ENCODE results near the gene NACAD. TPM values are rescaled to one million over a fixed set of nuclear protein-coding genes. Genes with fewer than 3 reads are reported as not detected.

NACAD gene
- polyA plus RNA-seq, 2 of the 4 experiments (the other 2 are of a cell fraction) = 0.03 to 0.43 TPM

DNA sequence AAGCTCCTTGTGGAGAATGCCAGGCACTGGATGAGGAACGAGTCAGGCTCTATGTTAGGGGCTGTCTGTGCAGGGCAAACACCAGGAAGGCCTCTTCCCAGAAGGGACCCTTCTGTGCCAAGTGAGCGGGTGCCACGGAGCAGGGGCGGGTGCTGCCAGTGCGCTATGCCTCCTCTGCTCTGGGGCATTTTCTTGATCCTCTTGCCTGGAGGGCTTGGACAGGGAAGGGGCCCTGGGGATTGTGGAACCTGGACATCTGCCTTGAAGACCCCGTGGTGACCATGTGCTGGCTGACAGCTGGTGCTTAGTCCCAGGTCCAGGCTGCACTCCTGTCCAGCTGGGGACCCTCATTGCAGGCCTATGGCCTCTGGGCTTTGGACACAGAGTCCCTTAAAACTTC lies 38.2 kb upstream of the NACAD start (continued):
- TF ChIP-seq CBX2 (IDR thresholded peaks at IDR 0.05; ENCODE audit: borderline replicate concordance, low read depth) = no peak

- no peak for FAIRE-seq
- H3K4me1 ChIP-seq = no peaks in the 10 kb centered on the region
- no peak for DNase-seq (ENCODE audit: low read depth in 1 of 2, low spot score in 1 of 2)
- no peak overlapping the region for H3K27ac ChIP-seq
- TF ChIP-seq EP300 (IDR thresholded peaks at IDR 0.05) (no peak), EHMT2 (IDR thresholded peaks at IDR 0.05; ENCODE audit: low read depth) (no peak), CEBPB (IDR thresholded peaks at IDR 0.05) (no peak), MYC (IDR thresholded peaks at IDR 0.05; ENCODE audit: borderline replicate concordance, low read length) (no peak), HMGXB4 (CRISPR knock-in tag; IDR thresholded peaks at IDR 0.05; ENCODE audit: borderline replicate concordance) (no peak), BHLHE40 (IDR thresholded peaks at IDR 0.05; ENCODE audit: low read depth, low read length) (no peak), HDAC2 (IDR thresholded peaks at IDR 0.05) (no peak), TFCP2L1 (CRISPR knock-in tag; IDR thresholded peaks at IDR 0.05) (no peak), SREBF2 (IDR thresholded peaks at IDR 0.05) (no peak)
- POLR2A ChIA-PET = interaction anchor here (2.1 kb wide), 1 partner anchor 14 kb away, joined by 7 read pairs; the partner anchor contains the start of gene TBRG4
- H3K4me3 ChIP-seq = no peak overlapping the region
- H3K4me2 ChIP-seq = no peak overlapping the region
- CTCF ChIA-PET = interaction anchor here (0.8 to 4.8 kb wide), 5 partner anchors 9 to 537 kb away, joined by 3 to 40 read pairs (median 3); no protein-coding TSS in a partner anchor
- no peak for ATAC-seq
- 82% methylated on average over 3 of the region's 6 CpGs for WGBS (ENCODE audit: missing lambda C conversion rate)
- no peaks in the 10 kb centered on the region for H3K9me3 ChIP-seq
Measured at GRCh38 chr7:45126201-45126600, 37.4 kb upstream of the NACAD start.

GRCh38 chr7:45125193-45125904 lies 36.6 kb upstream of the NACAD start:
- no peak overlapping the region for H3K27ac ChIP-seq
- no peaks in the 10 kb centered on the region for H3K9me3 ChIP-seq
- no peaks in the 10 kb centered on the region for H3K4me1 ChIP-seq
- no peak for FAIRE-seq
- TF ChIP-seq POLR2A (IDR thresholded peaks at IDR 0.05; ENCODE audit: low read length) = no peak
- no peak for ATAC-seq
- CTCF ChIA-PET = interaction anchor here (0.5 to 4.8 kb wide), 5 partner anchors 10 to 534 kb away, joined by 3 to 40 read pairs (median 3); no protein-coding TSS in a partner anchor
- H3K4me3 ChIP-seq = no peak overlapping the region
- 81% methylated on average over 11 of the region's 11 CpGs for WGBS (ENCODE audit: missing lambda C conversion rate)
- POLR2A ChIA-PET = interaction anchor here (2.1 kb wide), 1 partner anchor 13 kb away, joined by 7 read pairs; the partner anchor contains the start of gene TBRG4
- no peak for DNase-seq (ENCODE audit: low read depth in 1 of 2, low spot score in 1 of 2)
- H3K4me2 ChIP-seq = no peak overlapping the region

DNA sequence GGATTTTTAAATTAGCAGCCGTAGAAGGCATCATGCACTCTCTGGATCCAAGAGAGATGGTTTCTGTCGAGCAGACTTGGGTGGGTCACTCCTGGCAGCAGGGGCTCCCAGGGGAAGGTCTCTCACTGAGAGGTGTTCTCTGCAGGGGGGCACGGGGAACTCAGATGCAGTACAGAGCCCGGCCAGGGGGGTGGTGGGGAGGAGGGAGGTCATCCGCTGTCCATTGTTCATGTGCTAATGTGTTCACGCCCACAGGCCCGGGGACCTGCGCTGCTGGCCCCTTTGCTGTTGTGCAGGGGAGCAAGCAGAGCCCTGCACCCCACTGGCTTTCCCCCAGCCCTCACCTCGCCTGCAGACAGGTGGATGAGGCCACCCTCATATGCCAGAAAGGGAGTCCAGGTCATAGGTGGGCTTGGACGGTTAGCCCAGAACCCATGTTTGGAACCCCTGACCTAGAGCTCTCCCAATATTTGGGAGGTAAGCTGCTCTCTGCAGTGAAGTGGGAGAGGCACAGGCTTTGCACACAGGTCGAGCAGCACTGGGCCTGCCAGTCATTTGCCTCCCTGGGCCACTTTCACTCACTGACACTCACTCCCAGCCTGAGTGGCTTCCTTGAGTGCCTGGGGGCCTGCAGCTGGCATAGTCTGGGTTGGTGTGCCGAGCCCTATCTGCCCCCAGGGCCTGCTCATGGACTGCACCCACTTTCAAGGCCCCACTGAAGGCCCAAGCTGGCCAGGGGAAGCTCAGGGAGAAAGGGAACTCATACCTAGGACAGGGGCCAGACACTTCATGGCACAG lies 35.3 kb upstream of the NACAD start:
- FAIRE-seq = no peak
- no peak for TF ChIP-seq RFX5 (IDR thresholded peaks at IDR 0.05)
- Histone ChIP-seq H3K9me3 (no peaks in the 10 kb centered on the region), H3K4me2 (no peak overlapping the region), H3K4me3 (no peak overlapping the region), H3K4me1 (no peaks in the 10 kb centered on the region), H3K27ac (no peak overlapping the region)
- no peak for ATAC-seq
- 69% methylated on average over 9 of the region's 12 CpGs for WGBS (ENCODE audit: missing lambda C conversion rate)
- no peak for DNase-seq (ENCODE audit: low read depth in 1 of 2, low spot score in 1 of 2)
- POLR2A ChIA-PET = interaction anchor here (2.1 kb wide), 1 partner anchor 12 kb away, joined by 7 read pairs; the partner anchor contains the start of gene TBRG4
- CTCF ChIA-PET = interaction anchor here (0.9 to 4.8 kb wide), 5 partner anchors 9 to 136 kb away, joined by 3 to 40 read pairs (median 5); no protein-coding TSS in a partner anchor
